Hepatocyte (in vitro differentiated cells): ENCODE measurements around the gene SPOCK2. TPM values are rescaled to one million over a fixed set of nuclear protein-coding genes. Genes with fewer than 3 reads are reported as not detected.

Experiments
- DNase-seq: peaks from one replicate; pipeline ENCODE4 v3.0.0-alpha.2; 2016; ENCODE audit warnings: low spot score
- H2AFZ ChIP-seq: fragments of 200-600 bp; sonication (generic); 2 replicates; pipeline ENCODE4 v1.6.0; 2016; ENCODE audit warnings: antibody characterized with exemption, mild to moderate bottlenecking
- H3K27ac ChIP-seq: fragments of 200-600 bp; sonication (generic); 2 replicates; pipeline ENCODE4 v1.5.1; 2016; ENCODE audit warnings: mild to moderate bottlenecking
- H3K27me3 ChIP-seq: fragments of 200-600 bp; sonication (generic); 2 replicates; pipeline ENCODE4 v1.6.1; 2016
- H3K36me3 ChIP-seq: fragments of 200-600 bp; sonication (generic); replicated peaks from 2 replicates; pipeline ENCODE4 v1.5.1; 2016; ENCODE audit warnings: low read depth; ENCODE audit not compliant: insufficient read depth
- H3K4me1 ChIP-seq: fragments of 200-600 bp; sonication (generic); 2 replicates; pipeline ENCODE4 v1.5.1; 2016; ENCODE audit warnings: mild to moderate bottlenecking, moderate library complexity; ENCODE audit not compliant: insufficient read depth
- H3K4me2 ChIP-seq: fragments of 200-600 bp; sonication (generic); 2 replicates; pipeline ENCODE4 v1.6.0; 2016
- H3K4me3 ChIP-seq: fragments of 200-600 bp; sonication (generic); 2 replicates; pipeline ENCODE4 v1.5.1; 2016; ENCODE audit warnings: mild to moderate bottlenecking
- H3K79me2 ChIP-seq: fragments of 200-600 bp; sonication (generic); 2 replicates; pipeline ENCODE4 v1.6.0; 2017; ENCODE audit warnings: mild to moderate bottlenecking
- H3K9me2 ChIP-seq: fragments of 200-600 bp; sonication (generic); replicated peaks from 2 replicates; pipeline ENCODE4 v1.6.0; 2017; ENCODE audit warnings: mild to moderate bottlenecking; ENCODE audit not compliant: insufficient read depth
- H3K9me3 ChIP-seq: fragments of 200-600 bp; sonication (generic); 2 replicates; pipeline ENCODE4 v1.5.1; 2016; ENCODE audit warnings: low read depth, mild to moderate bottlenecking
- H4K20me1 ChIP-seq: fragments of 200-600 bp; sonication (generic); 2 replicates; pipeline ENCODE4 v1.6.0; 2016; ENCODE audit warnings: mild to moderate bottlenecking; ENCODE audit not compliant: insufficient read depth, poor library complexity, severe bottlenecking
- CTCF ChIP-seq: fragments of 200-600 bp; sonication (generic); IDR thresholded peaks from 2 replicates; pipeline ENCODE4 v1.5.1; 2016; ENCODE audit warnings: antibody characterized with exemption, mild to moderate bottlenecking; ENCODE audit not compliant: poor library complexity
- EZH2 ChIP-seq: fragments of 200-600 bp; sonication (generic); IDR thresholded peaks from 2 replicates; pipeline ENCODE4 v1.6.1; 2016; ENCODE audit warnings: antibody characterized with exemption, mild to moderate bottlenecking, borderline replicate concordance
- EZH2phosphoT487 ChIP-seq: fragments of 200-600 bp; sonication (generic); IDR thresholded peaks from one replicate; pipeline ENCODE4 v1.6.1; 2018; ENCODE audit warnings: antibody characterized with exemption, mild to moderate bottlenecking, low read depth, moderate library complexity; ENCODE audit not compliant: unreplicated experiment, severe bottlenecking
- WGBS: methylation state at CpG from one replicate; pipeline ENCODE4 v1.1.6; 2016; ENCODE audit warnings: low lambda C conversion rate; ENCODE audit errors: missing lambda C conversion rate; 5-methylcytosine and 5-hydroxymethylcytosine counted together
- polyA plus RNA-seq: library from polyadenylated mRNA; unstranded; fragments of >200 nt; fragmentation: Nextera tagmentation; extraction: Ambion mirVana; gene quantifications from 2 replicates; pipeline ENCODE4 v1.2.1, GENCODE V29; 2016
- total RNA-seq: library from RNA; depleted of rRNA; stranded (reverse); fragments of >200 nt; gene quantifications from 2 replicates; pipeline ENCODE4 v1.2.3, GENCODE V29; 2014

Gene SPOCK2
- total and polyA plus RNA-seq, 2 experiments from 2014 or later, result 3.0 to 3.1 TPM

- H3K27ac ChIP-seq, result no peak overlapping the region
- DNase-seq, result no peak
- H4K20me1 ChIP-seq, result no peaks in the 10 kb centered on the region
- no peaks in the 10 kb centered on the region for H3K4me1 ChIP-seq
- H3K79me2 ChIP-seq, result no peaks in the 10 kb centered on the region
- H3K9me2 ChIP-seq, result no peaks in the 10 kb centered on the region
- no peak overlapping the region for H2AFZ ChIP-seq
- H3K9me3 ChIP-seq, result no peaks in the 10 kb centered on the region
- WGBS, result 85% methylated on average over 14 of the region's 14 CpGs
- TF ChIP-seq CTCF, result no peak
- no peak for TF ChIP-seq EZH2phosphoT487
- TF ChIP-seq EZH2, result no peak
- H3K36me3 ChIP-seq, result no peaks in the 10 kb centered on the region
- H3K4me3 ChIP-seq, result no peak overlapping the region
- no peak overlapping the region for H3K4me2 ChIP-seq
- peaks cover 25% of the 10 kb centered on the region for H3K27me3 ChIP-seq
Measured at GRCh38 chr10:72081772-72082590, 6.4 kb downstream of the SPOCK2 start.

GRCh38 chr10:72081210-72081609 is 7.1 kb downstream of the SPOCK2 start:
- no peak overlapping the region for H3K27ac ChIP-seq
- TF ChIP-seq EZH2phosphoT487 (no peak), CTCF (no peak), EZH2 (no peak)

GRCh38 chr10:72080042-72080975 is 8.0 kb downstream of the SPOCK2 start:
- no peaks in the 10 kb centered on the region for H3K9me3 ChIP-seq
- no peaks in the 10 kb centered on the region for H3K36me3 ChIP-seq
- WGBS, result 85% methylated on average over 11 of the region's 14 CpGs
- no peak overlapping the region for H3K27ac ChIP-seq
- H4K20me1 ChIP-seq, result no peaks in the 10 kb centered on the region
- DNase-seq, result no peak
- H3K4me3 ChIP-seq, result no peak overlapping the region
- H2AFZ ChIP-seq, result no peak overlapping the region
- H3K9me2 ChIP-seq, result no peaks in the 10 kb centered on the region
- H3K79me2 ChIP-seq, result no peaks in the 10 kb centered on the region
- no peak overlapping the region for H3K4me2 ChIP-seq
- peaks cover 8% of the 10 kb centered on the region for H3K27me3 ChIP-seq
- TF ChIP-seq EZH2phosphoT487 (no peak), CTCF (no peak), EZH2 (no peak)
- no peaks in the 10 kb centered on the region for H3K4me1 ChIP-seq

More at GRCh38 chr10:72081210-72081609, 7.1 kb downstream of the SPOCK2 start:
- Histone ChIP-seq H4K20me1 (no peaks in the 10 kb centered on the region), H3K4me2 (no peak overlapping the region), H3K36me3 (no peaks in the 10 kb centered on the region), H3K9me2 (no peaks in the 10 kb centered on the region), H3K4me3 (no peak overlapping the region), H3K9me3 (no peaks in the 10 kb centered on the region), H3K4me1 (no peaks in the 10 kb centered on the region), H3K27me3 (peaks cover 17% of the 10 kb centered on the region), H2AFZ (no peak overlapping the region), H3K79me2 (no peaks in the 10 kb centered on the region)
- 91% methylated on average over 9 of the region's 9 CpGs for WGBS
- DNase-seq, result no peak
